HG02870 (cell line): Measurements from ENCODE around the gene AP1G1.
"Not testable (repeated sequence)": the region's sequence is repeated elsewhere in the genome, so short reads cannot be mapped to it uniquely, and the experiment has no call there.

Experiments
- ATAC-seq: cut with Tn5 transposase; IDR thresholded peaks from one replicate; pipeline ENCODE4 v1.9.1; 2021; ENCODE audit warnings: mild to moderate bottlenecking, moderate library complexity; ENCODE audit not compliant: unreplicated experiment

The AP1G1 gene

DNA sequence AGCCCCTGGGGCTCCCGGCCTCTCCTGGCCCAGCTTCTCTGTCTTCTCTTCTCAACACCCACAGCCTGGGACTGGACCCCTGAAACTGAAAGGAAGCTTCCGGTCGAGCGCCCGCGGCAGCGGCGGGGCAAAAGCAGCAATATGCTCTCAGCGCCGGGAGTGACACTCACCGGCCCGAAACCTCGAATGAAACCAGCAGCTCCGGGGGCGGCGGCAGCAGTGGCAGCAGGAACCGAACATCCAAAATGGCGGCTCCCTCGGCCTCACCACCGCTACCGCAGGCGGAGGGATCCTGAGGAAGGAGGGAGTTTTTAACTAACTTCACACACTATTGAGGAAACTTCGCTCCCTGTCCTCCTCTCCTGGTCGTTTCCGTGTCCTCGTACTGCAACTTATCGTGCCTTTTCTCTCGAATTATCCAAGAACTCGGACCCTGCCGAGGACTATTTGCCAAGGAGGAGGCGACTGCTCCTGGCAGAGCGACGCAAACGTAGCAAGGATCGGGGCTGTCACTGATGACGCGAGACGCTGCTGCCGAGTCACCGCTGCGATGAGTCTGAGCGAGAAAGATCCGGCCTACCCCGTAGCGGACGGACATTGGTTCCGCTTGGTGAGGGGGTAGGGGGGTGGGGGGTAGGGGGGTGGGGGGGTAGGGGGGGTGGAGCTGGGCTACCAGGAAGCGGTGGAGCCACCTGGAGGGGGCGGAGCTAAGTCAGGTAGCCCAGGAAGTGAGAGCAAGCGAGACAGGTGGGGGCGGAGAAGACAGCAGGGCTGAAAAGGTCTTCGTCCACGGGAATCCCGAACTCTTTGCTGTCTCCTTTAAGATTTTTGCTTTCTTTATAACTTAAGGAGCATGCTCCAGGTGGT is at the start of gene AP1G1:
AP1G1 (minus strand) TSS at position 242 of the 867 bp plus-strand sequence. CDS start 19,355 bp downstream, outside the sequence.
- peak; percentile 72 for ATAC-seq

DNA sequence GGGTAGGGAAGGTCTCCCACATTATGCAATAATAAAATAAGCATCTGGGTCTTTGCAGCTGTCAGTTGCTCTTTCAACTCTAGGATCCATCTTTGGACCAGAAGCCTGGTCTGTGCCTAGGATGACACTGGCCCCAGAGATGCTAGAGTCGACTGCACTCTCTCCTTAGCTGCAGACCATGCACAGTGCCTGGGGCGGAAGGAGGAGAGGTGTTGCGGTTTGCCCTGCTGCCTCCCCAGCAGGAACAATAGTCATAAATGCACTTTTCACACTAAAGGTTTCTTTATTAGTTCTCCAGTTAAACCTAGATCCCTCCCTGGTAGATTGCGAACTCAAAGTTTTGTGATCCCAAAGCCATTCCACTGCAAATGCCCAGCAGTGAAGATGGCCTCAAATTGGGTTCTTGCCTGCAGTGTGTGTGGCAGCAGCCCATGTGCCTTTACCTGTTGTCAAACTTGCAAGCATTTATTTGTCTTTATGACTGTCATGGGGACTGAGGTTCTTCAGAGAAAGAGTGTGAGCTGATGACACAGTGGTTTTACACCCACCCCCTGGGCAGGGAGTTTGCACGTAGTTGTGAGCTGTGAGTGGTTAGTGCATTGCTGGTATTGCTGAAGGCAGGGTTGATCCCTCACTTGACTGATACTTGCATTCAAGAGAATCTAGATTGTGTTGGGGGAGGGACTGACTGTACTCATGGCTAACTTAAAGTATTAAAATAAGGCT is 47.5 kb upstream of the AP1G1 start:
- no peak for ATAC-seq

DNA sequence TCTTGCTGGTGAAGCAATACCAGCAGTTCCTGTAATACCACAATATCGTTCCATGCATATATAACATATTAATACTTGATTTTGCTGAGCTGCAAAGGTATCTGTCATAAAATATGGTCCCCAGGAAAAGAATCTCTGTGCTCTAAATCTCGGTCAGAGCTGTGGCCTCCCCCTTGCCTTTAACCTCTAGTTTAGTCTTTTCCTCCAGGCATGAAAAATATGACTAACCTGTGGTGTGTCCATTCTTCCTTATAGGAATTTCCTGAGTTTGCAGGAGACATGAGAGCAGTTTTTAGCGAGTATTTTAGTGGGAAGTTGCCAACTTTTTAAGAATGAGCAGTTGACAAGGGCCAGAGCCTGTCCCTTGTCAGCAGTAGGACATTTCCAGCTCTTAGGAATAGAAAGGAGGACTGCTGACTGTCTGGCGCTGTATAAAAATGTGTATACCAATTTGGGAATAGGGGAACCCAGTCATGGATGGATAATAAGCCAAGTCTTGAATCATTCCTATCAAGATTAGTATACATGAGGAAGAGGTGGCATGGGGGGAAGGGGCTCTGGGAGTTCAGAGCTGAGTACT is 45.8 kb upstream of the AP1G1 start:
- ATAC-seq: no peak

DNA sequence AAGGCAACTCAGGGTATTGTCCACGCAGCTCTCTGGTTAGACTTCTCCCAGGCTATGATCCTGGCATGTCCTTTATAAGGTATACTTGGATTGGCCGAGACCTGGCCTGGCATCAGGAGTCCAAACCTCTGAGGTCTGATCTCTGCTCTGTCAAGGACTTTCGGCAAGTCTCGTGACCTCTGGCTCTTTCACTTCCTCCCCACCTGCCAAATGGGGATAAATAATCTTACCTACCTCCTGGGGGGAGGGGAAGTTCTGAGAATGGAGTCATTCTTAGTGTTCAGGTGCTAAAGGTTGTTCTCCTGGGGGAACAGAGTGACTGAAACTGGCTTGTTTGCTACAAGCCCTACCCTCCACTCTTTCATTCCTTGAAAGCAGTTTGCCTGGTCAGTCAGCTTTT is 44.8 kb upstream of the AP1G1 start:
- peak; percentile 67 for ATAC-seq

DNA sequence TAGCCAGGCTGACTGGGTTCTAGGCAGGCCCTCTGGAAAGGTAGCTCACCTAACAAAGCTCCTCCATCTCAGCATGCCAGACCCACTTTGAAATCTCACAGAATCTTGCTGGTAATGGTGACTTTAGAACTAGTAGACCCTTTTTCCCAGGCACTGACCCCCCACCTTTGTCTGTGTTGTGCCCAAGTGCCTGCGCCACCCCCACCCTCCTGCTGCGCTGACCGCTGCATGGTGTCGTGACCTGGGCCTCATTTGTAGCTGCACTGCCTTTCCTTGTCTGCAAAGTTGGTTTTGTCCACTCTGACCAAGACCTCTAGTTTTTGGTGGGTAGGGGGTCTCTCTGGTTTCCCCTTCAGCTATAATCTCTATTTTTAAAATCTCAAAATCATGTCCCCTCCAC is 43.9 kb upstream of the AP1G1 start:
- no peak for ATAC-seq

DNA sequence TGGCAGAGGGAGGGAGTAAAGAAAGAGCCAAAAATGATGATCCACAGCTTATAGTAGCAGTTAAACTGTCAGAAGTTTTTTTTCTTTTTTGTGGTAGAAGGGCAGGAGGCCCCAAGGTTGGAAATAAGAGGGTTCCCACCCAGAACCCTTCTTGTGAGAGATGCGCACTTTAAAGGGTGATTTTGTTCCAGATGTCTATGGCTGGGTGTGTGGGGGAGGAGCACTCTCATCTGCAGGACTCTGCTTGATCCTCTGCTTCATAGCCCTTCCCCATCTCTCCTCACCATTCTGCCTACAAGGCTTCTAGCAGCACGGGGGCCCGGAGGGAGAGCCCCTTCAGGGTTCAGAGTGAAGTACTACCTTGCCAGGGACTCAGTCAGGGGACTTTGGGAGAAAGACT is 43.5 kb upstream of the AP1G1 start:
- no peak for ATAC-seq

DNA sequence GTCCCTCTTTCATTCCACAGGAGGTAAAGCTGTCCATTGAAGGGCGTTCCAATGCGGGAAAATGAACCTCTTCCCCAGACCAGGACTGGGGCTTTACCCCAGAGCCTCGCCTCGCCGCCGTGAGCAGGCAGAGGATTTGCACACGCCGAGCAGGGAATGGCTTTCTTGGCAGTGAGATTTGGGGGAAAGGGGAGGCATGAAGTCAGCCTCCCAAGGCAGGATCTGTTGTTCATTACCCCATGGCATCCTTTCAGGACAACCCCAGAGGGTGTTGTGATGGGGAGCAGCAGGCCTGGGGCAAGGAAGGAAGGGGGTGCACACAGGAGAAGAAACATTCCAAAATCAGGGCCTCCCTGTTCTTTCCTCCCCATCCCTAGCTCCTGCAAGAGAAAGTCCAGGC is 43.1 kb upstream of the AP1G1 start:
- ATAC-seq: no peak

DNA sequence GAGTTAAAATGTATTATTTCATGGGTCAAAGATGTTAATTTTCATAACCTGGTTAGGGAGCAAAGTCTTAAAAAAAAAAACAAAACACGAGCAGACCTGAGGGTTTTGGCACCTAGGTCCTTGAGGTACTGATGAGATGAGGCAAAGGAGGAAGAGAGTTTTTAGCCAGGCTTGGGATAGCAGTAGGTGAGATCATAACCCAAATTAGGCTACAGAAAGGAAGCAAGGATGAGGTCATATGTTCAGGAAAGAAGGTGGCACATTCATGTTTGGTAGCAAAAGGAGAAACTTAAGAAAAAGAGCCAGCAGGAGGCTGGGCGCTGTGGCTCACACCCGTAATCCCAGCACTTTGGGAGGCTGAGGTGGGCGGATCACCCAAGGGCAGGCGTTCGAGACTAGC is 40.0 kb upstream of the AP1G1 start:
- ATAC-seq: no peak

DNA sequence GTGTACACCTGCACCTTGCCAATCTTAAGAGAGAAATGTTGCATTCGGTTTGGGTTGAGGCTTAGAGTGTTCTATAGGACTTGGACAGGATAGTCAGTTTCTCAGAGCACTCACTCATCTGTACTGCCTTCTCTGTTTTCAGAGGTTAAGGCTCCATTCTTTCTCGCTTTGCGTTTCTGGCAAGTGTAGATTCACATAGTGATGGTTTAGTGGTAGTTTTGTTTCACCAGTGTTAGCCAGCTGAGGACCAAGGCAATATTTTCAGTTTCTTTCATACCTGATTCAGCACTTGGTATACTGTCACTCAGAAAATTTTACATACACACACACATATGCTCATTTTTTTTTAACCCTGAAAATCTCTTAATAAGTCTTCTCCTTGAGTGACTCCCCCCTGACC is 38.5 kb upstream of the AP1G1 start:
- no peak for ATAC-seq

DNA sequence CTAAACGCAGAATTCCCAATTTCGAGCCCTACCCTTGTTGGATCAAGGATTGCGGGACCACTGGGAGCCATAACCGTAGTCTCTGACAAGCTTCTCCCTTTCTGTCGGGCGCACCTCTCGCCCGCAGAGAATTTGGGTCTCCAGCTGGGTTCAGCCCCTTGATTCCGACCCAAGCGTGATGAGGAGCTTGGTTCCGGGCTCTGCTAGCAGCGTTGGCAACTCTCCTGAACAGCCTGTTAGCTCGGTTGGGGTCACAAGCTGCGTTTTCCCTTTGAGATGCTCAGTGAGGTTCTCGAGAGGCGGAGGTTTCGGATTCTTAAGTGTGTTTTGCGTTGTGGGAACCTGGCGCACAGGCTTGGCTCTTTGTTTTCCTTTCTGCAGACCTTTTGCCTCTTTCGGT is 37.8 kb upstream of the AP1G1 start:
- no peak for ATAC-seq

DNA sequence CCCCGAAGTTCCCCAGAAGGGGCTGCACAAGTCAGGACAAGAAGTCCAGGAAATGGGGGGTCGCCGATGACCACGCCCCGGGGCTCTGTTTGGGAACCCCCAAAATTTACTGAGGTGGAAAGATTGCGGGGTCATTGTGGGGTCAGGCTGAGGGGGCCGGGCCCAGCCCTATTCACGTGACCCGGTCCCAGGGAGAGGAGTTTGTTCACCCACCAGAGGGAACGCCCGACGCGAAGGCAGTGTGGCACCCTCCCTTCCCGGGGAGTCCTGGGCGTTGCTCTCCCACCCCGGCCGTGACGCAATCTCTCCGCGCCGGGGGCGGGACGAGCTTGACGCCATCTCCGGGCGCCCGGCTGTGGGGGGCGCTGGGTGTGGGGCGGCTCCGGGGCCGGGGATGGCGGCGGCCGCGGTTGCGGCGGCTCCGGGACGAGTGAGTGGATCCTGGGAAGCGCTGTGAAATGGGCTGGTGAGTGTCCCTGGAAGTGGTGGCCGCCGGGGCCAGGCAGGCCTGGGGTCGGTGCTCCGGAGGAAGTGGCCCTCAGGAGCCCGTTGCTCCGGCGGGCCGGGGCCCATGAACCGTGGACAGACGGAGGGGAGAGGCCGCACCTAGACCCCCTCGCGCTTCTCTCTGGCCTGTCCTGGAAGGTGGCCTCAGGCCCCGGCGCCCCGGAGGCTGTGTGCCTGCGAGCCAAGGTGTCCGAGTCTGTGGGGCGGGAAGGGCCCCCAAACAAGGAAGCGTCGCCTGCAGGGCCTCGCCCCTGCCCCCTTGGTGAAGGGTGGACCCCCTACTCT is 37.2 kb upstream of the AP1G1 start, which contains the start of gene ATXN1L:
ATXN1L (plus strand) TSS at position 338 of the 792 bp plus-strand sequence. CDS start 3,765 bp downstream, outside the sequence.
- peak; percentile 62 for ATAC-seq

DNA sequence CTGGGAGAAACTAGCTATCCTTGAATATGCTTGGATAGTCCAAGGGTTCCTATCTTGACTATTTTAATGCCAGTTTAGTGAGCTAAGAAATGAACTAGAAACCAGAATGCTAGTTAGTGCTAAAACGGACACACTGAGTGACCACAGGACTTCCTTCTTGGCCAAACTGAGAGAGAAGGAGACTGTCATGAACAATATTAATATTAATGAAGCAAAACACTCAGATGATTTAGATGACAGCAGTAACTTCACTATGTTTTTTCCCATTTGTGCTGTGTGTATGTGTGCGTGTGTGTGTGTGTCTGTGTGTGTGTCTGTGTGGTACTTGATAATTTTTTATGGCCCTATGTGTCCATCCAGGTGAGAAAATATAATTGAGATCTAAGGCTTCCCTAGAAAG is 34.9 kb upstream of the AP1G1 start:
- no peak for ATAC-seq

DNA sequence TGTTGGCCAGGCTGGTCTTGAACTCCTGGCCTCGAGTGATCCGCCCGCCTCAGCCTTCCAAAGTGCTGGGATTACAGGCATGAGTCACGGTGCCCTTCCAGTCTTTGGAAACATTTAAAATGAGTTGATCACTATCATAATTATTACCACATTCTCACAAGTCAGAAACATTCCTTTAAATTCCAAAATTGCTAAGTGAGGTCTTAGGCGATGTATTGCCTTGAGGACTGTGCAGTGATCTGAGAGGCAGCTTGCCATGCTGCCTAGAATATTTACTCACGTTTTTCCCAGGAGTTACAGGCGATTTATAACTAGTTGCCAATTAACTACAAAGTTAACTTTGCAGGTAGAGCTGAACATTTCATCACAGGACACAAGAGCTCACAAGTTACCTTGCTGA is 31.4 kb upstream of the AP1G1 start:
- ATAC-seq: no peak

DNA sequence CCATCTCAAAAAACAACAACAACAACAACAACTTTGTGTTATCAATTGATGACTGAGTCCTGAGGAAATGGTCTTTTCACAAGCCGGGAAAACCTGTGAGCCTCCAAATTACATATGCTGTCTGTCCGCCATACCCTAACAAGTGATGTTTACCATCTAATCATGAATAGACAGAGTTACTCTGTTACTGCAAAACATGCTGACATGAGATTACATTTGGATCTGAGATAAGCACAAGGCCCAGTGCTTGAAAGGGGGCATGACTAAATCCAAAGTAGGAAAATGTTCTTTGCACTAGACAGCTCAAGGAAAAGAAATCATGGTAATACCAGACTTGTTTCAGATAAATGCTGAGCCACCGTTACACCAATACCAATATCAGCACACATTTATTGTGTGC is 28.5 kb upstream of the AP1G1 start:
- ATAC-seq: no peak

DNA sequence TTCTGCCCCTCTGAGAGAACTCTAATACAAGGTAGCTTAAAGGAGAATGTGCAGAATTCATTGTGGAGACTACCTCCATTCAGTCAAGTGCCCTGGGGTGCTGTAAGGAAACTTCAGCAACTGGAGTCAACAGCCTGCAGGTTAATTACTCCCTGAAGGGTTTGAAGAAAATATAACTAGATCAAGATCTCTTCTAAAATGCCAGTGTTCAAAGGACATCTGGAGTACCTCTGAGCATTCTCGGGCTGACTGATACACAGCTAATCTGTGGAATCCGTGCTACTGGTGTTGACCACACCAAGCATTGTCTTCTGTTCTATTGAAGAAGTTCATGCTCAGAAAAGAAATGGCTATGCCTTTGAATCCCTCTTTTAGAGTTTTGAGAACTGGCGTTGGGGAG is 25.7 kb upstream of the AP1G1 start:
- ATAC-seq: no peak

DNA sequence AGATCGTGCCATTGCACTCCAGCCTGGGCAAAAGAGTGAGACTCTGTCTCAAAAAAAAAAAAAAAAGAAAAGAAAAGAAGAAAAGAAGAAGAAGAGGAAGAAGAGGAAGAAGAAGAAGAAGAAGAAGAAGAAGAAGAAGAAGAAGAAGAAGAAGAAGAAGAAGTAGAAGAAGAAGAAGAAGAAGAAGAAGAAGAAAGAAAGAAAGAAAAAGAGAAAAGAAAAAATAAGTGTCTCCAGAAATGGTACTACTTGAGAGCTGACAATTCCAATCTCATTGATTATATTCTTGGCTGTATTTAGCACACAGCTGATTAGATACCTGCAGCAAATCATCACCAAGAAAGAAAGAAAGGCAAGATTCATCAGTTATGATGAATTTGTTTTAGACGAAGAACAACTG is 23.5 kb upstream of the AP1G1 start:
- not testable (repeated sequence) for ATAC-seq

DNA sequence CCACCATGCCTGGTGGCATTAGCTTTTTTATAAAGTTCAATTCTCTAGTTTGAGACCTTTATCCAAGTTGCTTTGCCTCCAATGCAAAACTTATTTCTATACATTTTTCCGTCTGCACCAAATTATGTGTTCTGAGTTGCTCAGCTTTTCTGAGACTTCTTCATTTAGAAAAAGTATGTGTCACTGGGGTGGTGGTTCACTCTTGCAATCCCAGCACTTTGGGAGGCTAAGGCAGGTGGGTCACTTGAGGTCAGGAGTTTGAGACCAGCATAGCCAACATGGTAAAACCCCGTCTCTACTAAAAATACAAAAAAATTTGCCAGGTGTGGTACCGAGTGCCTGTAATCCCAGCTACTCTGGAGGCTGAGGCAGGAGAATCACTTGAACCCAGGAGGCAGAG is 23.1 kb upstream of the AP1G1 start:
- ATAC-seq: not testable (repeated sequence)

DNA sequence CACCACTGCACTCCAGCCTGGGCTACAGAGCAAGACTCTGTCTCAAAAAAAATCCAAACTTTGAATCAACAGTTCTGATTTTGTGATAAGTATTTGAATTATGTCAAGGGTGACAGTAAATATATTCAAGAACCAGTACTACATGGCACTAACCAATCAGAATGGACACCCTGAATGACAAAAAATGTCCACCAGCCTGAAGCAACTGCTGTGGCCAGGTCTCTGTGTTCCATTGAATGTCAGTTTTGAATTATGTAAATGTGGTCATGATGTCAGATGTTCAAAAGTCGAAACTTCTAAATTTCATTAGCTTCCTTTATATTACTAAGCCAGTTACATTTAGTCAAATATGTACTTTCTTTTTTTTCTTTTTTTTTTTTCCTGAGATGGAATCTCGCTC is 21.7 kb upstream of the AP1G1 start:
- ATAC-seq: no peak

DNA sequence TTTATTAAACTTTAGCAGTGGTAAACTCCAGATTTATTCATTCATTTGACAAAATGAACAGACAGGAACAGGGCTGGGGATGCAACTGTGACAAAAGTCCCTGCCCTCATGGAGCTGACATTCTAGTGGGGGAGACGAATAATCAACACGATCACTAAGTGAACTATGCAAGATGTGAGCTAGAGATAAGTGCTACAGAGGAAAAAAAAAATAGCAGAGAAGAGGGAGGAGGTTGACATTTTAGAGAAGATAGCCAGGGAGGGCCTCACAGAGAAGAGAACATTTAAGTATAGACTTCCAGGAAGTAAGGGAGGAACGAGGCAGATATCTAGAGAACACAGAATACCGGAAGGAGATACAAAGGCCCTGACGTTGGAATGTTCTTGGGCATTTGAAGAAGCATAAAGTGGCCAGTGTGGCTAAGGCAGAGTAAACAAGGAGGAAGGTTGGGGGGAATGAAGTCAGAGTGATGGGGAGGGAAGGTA is 17.9 kb upstream of the AP1G1 start:
- no peak for ATAC-seq

DNA sequence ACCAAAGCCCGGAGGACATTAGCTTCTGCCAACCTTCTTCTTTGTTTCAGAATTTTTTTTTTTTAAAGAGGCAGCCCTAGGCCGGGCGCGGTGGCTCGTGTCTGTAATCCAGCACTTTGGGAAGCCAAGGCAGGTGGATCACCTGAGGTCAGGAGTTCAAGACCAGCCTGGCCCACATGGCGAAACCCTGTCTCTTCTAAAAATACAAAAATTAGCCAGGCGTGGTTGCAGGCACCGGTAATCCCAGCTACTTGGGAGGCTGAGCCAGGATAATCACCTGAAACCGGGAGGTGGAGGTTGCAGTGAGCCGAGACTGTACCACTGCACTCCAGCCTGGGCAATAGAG is 8.5 kb upstream of the AP1G1 start:
- peak; percentile 7 for ATAC-seq

DNA sequence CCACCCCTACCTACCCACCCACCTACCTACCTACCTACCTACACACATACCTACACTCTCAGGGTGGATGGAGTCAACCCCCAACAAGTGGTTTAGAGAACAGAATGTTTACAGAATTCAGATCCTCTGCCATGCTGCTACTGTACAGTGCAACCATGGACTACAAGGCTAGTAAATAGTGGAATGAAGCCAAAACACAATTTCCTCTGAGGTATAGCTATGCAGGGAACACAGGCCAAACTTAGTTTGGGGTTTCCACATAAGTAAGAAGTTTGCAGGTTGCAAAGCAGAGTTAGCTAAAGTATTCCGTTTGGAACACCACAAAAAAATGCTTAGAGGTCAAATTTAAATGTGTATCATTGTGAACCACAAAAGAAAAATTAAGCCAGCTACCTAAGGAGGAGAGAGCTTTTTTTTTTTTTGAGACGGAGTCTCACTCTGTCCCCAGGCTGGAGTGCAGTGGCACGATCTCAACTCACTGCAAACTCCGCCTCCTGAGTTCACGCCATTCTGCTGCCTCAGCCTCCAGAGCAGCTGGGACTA is 2.7 kb upstream of the AP1G1 start:
- no peak for ATAC-seq
